NCI-H2107 treated with DMSO at 0.1 percent for 48 hours (cell line): ENCODE results near the gene DKK3.

Experiments used
- DNase-seq: peaks from one replicate; lab custom pipeline; 2025; ENCODE audit not compliant: unreplicated experiment; lab: John Stamatoyannopoulos, UW

DKK3 gene

GRCh38 chr11:11948242-11948947, 60.0 kb downstream of the DKK3 start:
- no peak for DNase-seq

DNA sequence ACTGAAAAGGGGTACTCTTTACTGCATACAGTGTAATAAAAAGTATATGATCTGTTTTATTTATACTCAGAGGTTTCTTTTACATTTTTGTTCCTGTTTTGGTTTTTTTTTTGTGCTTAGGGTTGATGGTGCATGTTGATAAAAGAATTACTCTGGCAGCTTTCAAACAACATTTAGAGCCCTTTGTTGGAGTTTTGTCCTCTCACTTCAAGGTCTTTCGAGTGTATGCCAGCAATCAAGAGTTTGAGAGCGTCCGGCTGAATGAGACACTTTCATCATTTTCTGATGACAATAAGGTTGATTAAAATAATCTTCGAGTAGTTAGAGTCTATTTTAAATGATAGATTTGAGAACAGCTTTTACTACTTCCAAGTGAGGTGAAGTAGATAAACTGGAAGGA, 60.6 kb downstream of the DKK3 start:
- DNase-seq = no peak

GRCh38 chr11:11946878-11947277, 61.5 kb downstream of the DKK3 start:
- no peak for DNase-seq

- DNase-seq = no peak
Observed at GRCh38 chr11:11946180-11946579, 62.2 kb downstream of the DKK3 start.

DNA sequence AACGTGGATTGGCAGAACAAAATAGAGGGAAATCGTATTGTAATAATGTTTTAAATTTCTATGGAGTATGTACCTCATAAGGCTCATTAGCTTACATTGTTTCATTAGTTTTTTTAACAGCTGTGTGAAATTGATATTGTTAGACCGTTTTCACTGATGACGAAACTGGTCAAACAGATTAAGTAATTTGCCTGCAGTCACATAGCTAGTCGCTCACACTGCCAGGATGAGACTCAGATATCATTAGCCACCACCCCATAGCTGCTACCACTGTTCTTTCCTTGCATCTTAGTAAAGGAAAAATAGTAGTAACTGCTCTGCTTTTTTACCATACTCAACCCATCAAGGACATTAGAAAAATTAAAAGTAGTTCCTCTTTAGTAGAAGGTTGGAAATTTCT, 64.0 kb downstream of the DKK3 start:
- no peak for DNase-seq

DNA sequence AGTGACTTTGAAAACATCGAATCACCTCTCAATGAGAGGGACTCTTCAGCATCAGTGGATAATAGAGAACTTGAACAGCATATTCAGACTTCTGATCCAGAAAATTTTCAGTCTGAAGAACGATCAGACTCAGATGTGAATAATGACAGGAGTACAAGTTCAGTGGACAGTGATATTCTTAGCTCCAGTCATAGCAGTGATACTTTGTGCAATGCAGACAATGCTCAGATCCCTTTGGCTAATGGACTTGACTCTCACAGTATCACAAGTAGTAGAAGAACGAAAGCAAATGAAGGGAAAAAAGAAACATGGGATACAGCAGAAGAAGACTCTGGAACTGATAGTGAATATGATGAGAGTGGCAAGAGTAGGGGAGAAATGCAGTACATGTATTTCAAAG, 65.8 kb downstream of the DKK3 start:
- no peak for DNase-seq

- DNase-seq = no peak
Observed at GRCh38 chr11:11940551-11940950, 67.9 kb downstream of the DKK3 start.

DNA sequence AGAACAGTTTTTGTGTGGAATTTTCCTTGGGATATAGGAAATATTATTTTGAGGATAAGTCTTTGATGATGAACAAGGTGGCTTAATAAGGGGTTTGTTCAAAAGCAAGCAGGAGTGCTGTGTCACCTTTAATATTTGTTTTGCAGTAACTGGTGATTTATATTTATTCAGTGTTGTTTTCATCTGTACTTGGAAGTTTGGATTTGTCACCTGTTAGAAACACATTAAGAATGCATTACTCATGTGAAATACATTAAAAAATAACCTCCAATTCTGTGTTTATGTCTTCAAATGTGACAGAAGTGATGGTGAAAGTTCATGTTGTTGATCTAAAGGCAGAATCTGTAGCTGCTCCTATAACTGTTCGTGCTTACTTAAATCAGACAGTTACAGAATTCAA, 70.5 kb downstream of the DKK3 start:
- no peak for DNase-seq

GRCh38 chr11:11937433-11937832, 71.0 kb downstream of the DKK3 start:
- DNase-seq = no peak

DNA sequence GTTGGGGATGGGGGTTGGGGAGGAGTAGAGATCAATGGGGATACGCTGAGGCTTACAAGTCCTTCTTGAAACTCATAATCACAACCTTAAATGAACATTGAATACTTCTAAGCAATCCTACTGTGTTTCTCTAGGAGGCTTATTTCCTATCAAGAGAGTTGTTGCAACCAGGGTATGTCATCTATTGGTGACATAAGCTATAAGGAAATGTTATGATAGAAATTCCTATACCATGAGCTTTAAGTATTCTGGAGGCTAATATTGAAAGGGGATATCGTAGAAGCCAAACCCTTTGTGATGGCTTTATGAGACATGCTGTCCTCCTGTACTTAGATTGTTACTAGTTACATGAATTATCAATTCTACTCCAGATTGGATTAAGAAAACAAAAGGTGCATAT, 72.9 kb downstream of the DKK3 start:
- DNase-seq = no peak

- DNase-seq = peak; percentile 59
Observed at GRCh38 chr11:11931461-11932055, 76.9 kb downstream of the DKK3 start.

DNA sequence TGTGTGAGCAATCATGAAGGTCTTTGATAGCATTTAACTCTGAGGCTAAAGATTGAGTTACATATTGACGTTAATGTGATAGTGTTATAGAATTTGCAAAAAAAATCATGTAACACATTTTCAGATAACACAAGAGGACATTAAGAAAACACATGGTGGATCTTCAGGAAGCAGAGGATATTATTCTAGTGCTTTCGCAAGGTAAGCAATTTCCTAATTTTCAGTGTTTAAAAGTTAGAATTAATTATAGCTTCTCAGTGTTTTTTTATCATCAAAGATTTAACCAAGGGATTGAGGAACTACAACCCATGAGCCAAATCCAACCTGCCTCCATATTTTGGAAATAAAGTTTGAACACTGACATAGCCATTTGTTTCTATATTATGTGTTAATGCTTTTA, 78.5 kb downstream of the DKK3 start:
- DNase-seq = no peak

- DNase-seq = no peak
Observed at GRCh38 chr11:11923828-11924227, 84.6 kb downstream of the DKK3 start.

GRCh38 chr11:11916981-11917399, 91.4 kb downstream of the DKK3 start:
- DNase-seq = no peak

DNA sequence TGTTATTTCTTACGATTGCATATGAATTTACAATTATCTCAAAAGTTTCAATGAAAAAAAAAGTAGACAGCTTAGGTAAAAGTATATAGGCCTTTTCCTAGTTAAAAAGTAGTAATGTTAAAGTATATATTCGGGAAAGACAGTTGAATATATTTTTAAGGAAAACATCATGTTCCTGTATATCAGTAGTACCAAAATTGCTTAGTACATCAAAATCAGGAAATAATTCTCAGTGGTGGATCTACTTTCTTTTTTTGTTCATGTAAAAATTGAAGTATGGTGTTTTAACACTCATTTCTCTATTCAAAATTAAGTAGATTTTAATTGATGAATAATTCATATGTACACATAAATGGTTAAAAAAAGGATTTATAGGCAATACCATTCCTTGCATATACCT, 92.8 kb downstream of the DKK3 start:
- no peak for DNase-seq

- no peak for DNase-seq
Observed at GRCh38 chr11:11913395-11913794, 95.0 kb downstream of the DKK3 start.
